GM19452 (cell line): ENCODE measurements around the gene MYO1C.

ENCODE experiments used
- ATAC-seq: cut with Tn5 transposase; IDR thresholded peaks from one replicate; pipeline ENCODE4 v1.9.1; 2021; ENCODE audit not compliant: unreplicated experiment

MYO1C gene

DNA sequence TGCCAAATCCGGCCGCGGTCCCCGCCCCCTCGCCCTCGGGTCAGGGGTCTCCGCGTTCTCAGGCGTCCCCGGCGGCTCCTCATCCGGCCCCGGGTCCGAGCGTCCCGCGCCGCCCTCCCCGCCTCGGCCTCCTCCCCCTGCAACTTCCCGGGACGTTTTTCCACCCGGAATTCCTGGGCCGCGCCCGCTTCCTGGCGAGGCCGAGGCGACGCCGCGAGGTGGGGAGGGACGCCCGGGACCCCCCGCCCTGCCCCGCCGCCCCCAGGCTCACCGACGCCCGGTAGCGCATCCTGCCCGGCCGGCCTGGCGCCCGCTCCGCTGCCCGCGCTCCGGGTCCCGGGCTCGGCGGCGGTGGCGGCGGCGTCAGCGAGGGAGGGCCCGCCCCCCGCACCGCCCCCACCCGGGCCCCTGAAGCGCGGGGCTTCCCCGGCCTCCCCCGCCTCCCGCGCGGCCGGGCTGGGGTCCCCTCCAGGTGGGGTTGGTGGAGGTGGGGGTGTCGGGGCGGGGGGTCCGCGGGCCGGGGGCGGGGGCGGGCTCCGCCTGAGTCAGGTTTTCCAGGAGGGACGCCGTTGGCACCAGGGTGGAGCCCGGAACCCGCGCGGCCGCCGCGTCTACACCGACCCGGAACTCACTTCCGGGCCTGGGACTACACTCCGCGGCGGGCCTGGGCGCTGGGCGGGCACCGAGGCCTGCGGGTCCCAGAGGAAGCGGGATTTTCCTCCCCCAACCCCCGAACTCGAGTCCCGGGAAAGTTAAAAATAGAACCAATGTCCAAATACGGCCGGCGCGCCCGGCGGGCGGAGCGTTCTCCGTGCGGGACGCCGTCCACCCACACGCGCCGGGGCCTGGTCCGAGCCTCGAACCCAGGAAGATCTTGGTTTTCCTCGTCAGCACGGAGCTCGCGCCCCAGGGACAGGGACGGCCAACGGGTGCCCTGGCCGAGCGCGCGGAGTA is 6.8 kb downstream of the MYO1C start:
- no peak for ATAC-seq

- peak; percentile 41 for ATAC-seq
These were observed 7.6 kb downstream of the MYO1C start for GRCh38 chr17:1484676-1485422.

DNA sequence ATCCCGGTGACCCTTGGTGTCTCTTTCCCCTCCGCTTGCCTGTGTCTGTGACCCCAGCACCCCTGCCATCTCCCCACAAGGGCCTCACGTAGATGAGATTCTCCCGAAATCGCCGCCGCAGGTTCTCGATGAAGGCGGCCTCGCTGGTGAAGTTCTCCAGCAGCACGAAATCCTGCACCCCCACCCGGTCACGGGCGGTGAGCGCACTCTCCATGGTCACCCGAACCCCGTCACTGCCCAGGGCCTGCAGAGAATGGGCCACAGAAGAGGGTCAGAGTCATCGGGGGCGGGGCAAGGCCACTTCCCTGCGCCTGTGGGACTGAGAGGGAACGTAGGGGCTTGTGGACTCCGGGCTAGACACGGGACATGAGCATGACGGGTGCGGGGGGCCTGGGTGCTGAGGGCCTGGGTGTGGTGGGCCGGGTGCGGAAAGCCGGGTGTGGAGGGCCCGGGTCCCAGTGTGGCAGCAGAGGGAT is 8.4 kb downstream of the MYO1C start:
- ATAC-seq = no peak

DNA sequence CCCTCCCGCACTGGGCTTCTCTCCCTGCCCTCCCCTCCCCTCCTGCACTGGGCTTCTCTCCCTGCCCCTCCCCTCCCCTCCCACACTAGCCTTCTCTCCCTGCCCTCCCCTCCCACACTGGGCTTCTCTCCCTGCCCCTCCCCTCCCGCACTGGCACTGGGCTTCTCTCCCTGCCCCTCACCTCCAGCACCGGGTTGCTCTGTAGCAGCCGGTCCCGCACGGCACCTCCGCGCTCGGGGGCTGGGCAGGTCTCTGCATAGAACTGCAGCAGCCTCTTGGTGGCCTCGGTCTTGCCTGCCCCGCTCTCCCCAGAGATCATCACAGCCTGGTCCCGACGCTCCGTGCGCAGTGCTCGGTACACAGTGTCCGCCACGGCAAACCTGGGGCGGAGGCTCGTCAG is 9.8 kb downstream of the MYO1C start:
- ATAC-seq = no peak

GRCh38 chr17:1481736-1482135 is 10.8 kb downstream of the MYO1C start:
- ATAC-seq = no peak

GRCh38 chr17:1480747-1481465 is 11.6 kb downstream of the MYO1C start:
- no peak for ATAC-seq

- ATAC-seq = no peak
These were observed 14.1 kb downstream of the MYO1C start for GRCh38 chr17:1478418-1478817.

DNA sequence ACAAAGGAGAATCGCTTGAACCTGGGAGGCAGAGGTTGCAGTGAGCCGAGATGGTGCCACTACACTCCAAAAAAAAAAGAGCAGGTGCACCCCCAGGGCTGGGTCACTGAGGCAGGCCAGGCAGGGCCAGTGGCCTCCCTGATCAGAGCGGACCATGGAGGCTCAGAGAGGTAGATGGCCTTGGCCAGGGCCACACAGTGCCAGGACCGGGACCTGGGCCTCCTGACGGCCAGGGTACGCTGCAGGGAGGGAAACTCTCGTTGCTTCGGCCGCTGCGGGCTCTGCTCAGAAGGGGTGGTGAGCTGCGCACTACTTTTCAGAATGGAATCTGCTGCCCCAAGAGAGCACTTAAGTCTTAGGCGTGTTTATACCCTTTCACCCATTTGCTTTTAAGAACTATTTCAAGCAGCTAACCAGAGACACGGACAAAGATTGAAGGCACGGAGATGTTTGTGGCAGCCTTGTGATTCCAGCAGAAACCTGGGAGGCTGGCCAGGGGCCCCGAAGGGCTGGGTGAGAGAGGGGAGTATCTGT is 17.1 kb downstream of the MYO1C start:
- ATAC-seq = no peak

DNA sequence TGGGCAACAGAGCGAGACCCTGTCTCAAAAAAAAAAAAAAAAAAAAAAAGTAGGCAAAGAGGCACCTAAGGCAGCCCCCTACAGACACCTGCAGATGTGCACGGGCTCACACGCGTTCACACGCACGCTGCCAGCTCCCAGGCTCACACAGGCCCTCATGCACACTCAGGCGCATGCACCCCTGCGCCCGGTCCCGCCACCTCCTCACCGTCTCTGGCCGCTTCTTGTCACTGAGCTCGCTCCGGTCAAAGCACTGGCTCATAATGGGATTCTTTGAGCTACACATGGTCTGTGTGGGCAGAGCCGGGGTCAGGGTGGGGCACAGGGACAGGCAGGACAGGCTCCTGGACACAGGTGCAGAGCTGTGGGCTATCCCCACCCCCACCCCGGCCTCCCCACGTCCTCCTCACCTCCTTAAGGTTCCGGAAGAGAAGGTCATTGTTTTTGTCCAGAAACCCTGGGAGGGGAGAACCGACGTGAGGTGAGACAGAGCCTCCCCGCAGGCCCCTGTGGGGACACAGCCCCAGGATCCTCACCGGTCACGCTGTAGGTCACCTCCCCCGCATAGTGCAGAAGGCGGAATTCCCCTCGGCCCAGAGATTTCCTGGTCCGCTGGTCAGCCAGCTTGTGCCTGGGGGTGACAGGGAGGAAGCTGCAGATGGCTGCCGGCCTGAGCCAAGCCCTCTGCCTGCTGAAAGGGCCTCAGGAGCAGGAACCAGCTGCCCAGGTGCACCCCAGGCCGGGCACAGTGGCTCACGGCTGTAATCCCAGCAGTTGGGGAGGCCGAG is 17.9 kb downstream of the MYO1C start:
- peak; percentile 54 for ATAC-seq

GRCh38 chr17:1473841-1474240 is 18.6 kb downstream of the MYO1C start:
- no peak for ATAC-seq

DNA sequence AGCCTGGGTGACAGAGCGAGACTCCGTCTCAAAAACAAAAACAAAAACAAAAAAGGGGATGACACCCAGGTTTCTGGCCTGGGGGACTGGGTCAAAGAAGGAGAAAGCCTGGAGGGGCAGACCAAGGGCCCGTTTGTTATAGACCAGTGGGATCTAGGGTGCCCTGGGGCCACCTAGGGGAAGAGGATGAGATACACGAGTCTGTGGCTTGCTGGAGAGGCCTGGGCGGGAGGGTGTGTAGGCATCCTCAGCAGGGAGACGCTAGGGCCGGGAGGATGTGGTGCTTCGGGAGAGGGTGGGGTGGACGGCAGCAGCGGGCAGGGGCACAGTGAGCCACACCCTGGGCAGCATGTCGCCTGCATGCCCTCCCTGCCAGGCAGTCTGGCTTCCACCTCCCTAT is 19.3 kb downstream of the MYO1C start:
- no peak for ATAC-seq

GRCh38 chr17:1471911-1472821 is 20.3 kb downstream of the MYO1C start:
- ATAC-seq = no peak

DNA sequence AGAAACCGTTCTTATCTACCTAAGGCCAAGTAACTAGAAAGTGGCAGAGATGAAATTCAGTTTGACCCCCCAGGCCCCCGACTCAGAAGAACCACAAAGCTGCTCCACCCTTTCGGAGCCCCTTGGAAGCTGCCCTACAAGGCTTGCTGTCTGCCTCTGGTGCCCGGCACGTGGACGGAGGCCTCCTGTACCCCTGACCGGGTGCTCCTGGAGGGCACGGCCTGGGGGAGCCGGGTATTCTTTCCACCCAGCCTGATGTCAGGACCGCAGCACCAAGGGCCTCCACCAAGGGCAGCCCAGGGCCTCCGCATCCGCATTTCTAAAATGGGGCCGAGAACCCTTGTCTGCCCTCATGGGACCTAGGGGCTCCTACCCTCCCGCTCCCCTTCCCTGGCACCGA is 21.0 kb downstream of the MYO1C start:
- no peak for ATAC-seq

DNA sequence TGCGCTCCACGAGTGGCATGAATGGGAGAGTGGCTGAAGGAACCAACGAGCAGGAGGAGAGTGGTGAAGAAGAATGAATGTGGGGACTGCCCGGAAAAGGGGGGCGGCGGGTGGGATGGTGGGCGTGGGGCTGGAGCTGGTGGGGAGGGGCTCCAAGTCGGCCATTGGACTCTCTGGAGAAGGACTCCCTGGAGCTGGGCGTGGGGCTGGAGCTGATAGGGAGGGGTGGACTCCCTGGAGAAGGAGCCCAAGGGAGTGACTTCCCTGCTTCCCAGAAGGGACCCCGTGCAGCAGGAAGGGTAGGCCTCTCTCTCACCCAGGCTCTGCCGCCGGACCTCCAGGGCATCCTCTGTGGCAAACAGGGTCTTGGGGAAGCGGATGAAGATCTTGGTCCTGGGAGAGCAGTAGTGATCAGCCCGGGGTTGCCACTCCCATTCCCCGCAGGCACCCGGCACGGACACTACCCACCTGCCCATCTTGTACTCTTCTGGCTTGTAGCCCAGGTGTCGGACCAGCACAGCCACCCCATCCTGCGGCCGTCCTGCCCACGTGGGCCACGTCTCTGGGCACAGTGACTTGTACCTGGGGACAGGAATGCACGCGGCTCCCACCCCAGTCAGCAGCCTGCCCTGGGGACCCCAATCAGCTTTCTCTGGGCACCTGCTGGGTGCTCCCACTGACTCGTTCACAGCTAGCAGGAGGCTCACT is 21.6 kb downstream of the MYO1C start:
- ATAC-seq = no peak

DNA sequence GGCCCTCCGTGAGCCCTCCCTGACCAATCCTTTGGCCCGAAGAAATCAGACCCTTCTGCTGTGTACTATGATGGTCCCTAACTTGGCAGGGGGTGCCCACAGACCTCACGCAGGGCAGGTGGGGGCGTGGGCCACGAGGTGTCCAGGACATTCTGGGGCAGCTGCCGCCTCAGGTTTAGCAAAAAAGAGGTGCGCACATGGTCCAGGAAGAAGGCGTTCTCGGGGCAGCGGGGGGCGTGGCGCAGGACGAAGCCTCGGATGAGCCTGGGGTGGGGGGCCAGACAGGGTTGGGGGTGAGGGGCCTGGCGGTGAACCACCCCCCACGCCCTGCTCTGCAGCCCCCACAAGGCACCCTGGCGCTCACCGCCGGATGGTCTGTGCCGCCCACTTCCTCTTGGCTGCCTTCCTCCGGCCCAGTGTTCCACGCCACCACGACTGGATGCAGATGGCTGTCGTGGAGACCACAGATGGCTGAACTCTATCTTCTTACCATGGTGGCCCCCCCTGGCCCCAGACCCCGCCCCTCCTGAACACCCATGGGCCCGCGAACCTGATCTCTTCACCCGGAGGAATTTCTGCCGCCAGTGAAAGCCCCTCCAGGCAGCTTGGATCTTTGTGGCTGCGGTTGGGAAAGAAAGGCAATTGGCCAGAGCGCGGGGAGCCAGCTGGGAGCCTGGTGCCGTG is 22.3 kb downstream of the MYO1C start:
- ATAC-seq = no peak

DNA sequence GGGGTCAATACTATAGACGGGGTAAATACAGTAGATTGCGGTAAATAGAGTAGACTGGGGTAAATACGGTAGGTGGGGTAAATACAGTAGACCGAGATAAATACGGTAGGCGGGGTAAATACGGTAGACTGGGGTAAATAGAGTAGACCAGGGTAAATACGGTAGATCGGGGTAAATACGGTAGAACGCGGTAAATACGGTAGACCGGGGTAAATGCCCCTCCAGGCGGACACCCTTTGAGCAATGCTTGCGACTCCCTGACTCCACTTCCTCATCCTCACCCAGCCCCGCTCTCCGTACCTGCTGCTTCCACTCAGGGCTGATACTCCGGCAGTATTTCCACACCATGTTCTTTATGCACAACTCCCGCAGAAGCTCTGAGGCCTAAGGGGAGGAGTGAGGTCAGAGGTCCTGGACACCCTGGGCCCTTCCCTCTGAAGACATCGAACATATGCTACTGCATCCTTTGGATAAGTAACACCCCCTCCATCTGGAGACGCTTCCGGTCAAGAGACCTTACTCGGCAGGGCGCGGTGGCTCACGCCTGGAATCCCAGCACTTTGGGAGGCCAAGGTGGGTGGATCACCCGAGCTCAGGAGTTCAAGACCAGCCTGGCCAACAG is 23.1 kb downstream of the MYO1C start:
- no peak for ATAC-seq

DNA sequence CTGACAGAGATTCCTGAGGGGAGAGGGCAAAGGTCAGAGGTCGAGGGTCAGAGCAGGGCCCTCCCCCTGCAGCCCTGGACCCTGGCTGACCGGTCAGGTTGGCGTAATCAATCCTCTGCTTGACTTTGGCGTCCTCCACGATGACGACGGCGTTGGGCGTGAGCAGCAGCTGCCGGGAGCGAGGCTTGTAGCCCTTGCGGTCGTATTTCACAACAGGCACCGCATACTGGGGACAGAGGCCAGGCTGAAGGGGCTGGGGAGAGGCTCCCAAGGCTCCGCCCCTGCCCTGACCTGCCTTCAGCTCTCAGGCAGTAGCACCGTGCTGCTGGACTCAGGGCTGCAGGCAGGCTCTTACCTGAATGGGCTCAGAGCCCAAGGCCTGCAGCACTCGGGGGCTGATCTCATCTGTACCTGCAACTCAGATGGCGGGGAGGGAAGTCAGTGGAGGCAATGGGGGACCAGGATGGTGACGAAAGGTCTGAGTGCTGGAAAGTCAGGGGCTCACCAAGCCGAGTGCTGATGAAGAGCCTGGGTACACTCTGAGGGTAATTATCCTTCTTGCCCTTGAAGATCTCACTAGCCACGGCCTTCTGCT is 24.5 kb downstream of the MYO1C start:
- ATAC-seq = no peak
